SU-DHL-6 (cell line): ENCODE data around the gene OR2V2.
"Not testable (repeated sequence)": the region's sequence is repeated elsewhere in the genome, so short reads cannot be mapped to it uniquely, and the experiment has no call there.

Source experiments
- CTCF ChIP-seq: fragments of 200-600 bp; sonication (generic); IDR thresholded peaks from one replicate; pipeline ENCODE4 v1.5.1; 2017; ENCODE audit warnings: antibody characterized with exemption, mild to moderate bottlenecking, low read length, moderate library complexity; ENCODE audit not compliant: insufficient read depth, poor library complexity, severe bottlenecking
- EZH2phosphoT487 ChIP-seq: fragments of 200-600 bp; sonication (generic), shearing (Covaris generic); conservative IDR thresholded peaks from 2 replicates; pipeline ENCODE4 v1.6.1; 2018; ENCODE audit warnings: mild to moderate bottlenecking, antibody characterized with exemption, low read length, moderate library complexity, mixed read lengths

DNA sequence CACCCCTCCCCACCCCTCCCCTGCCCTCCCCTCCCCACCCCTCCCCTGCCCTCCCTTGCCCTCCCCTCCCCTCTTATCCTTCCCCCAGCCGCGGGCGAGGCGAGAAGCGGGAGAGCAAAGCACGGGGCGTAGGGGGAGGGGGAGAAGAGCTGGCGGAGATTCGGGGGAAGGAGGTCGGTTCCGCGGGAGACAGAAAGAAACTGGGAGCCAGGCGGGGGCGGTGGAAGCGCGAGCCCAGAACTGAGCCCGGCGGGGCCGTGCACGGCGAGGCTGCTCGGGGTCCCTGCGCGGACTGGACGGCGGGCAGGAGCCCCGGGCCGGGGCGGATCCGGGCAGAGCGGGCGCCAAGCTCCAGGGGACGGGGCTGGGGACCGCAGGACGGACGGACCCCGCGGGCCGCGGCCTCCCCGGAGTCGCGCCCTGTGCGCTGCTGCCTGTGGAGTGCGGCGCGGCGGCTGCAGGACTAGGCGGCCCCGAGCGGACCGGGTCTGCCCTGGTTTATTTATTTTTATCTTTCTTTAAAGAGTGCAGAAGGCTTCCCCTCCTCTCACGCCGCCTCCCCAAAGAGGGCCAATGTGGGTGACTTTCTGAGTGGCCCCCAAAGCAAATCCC is 46.2 kb upstream of the OR2V2 start:
- not testable (repeated sequence) for TF ChIP-seq CTCF, EZH2phosphoT487
